ENCODE data around the gene DYNC1LI1.

GRCh38 chr3:32603064-32603463 lies 32.4 kb upstream of the DYNC1LI1 start:
- no peak for TF ChIP-seq POLR2AphosphoS5 (IDR thresholded peaks at IDR 0.05)
- TF ChIP-seq CTCF (IDR thresholded peaks at IDR 0.05), result no peak
- no peak for TF ChIP-seq POLR2A (IDR thresholded peaks at IDR 0.05)
